LNCaP clone FGC (cell line): ENCODE measurements around the gene CELSR1.
A peak's percentile ranks its signal among the peaks of the same experiment; 100 is the strongest.

Experiments
- DNase-seq: peaks from one replicate; pipeline ENCODE4 v3.0.0-alpha.2; 2011; ENCODE audit warnings: low read depth
- H3K4me3 ChIP-seq: 2 replicates; pipeline ENCODE4 v1.5.1; 2011; ENCODE audit warnings: mild to moderate bottlenecking, low read depth, low read length, control low read depth
- CTCF ChIP-seq: IDR thresholded peaks from 2 replicates; pipeline ENCODE4 v1.5.1; 2012; ENCODE audit warnings: mild to moderate bottlenecking; ENCODE audit not compliant: control insufficient read depth, insufficient read depth; ENCODE audit errors: extremely low read depth

Gene CELSR1

DNA sequence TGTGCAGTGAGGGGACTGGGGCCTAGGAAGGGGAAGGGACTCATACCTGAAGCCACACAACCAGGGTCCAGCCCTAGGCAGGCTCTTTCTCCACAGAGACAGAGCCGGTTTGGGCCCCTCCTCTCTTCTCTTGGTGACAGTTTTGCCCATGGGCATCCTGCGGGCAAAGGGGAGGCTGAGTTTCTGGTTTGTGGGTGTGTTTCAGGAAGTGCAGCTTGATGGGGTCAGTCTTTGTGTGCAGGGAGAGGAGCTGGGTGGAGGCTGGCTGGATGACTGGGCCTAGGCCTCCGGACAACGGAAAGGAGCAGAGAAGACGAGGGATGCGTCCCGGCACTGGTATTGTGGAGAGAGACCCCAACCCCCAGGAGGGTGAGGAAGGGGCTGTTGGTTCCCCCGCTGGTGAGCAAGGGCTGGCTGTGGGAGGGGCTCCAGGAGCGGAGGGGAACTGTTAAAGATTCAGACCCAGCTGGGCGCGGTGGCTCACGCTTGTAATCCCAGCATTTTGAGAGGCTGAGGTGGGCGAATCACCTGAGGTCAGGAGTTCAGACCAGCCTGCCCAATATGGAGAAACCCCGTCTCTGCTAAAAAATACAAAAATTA, 23.4 kb upstream of the CELSR1 start:
- H3K4me3 ChIP-seq: peak overlapping the region; percentile 68
- TF ChIP-seq CTCF: no peak
- no peak for DNase-seq

GRCh38 chr22:46557736-46558480, 20.5 kb upstream of the CELSR1 start:
- TF ChIP-seq CTCF: no peak
- no peak overlapping the region for H3K4me3 ChIP-seq
- no peak for DNase-seq

DNA sequence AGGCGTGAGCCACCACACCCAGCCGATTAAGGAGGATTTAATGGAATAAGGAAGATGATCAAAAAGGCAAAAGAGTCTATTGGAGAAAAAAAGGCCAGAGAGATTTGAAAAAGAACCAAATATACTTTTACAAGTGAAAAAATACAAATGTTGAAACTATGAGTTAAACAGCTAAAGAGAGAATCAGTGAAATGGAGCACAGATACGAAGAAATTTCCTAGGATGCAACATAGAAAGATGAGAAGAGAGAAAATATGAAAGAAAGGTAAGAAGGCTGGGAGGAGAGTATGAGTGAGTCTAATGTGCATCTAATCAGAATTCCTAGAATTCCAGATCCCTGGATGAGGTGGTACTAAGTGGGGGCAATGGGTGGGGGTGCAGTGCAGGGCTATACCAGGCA, 19.4 kb upstream of the CELSR1 start:
- no peak overlapping the region for H3K4me3 ChIP-seq
- DNase-seq: no peak
- no peak for TF ChIP-seq CTCF

DNA sequence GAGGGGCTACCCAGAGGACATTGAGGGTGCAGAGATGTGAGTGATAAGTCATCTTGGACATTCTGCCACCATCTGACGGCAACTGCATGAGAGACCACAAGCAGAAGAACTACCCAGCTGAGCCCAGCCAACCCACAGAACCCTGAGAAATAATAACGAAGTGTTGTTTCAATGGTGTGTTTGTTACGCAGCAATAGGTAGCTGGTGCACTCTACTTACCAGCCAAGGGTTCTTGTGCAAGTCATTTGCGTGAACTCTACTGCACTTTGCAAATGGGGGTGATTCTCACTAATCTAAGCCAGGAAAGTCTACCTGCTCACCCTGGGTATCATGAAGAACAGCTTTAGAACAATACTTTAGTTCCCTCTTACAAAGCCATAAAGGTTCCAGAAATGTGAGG, 15.8 kb upstream of the CELSR1 start:
- H3K4me3 ChIP-seq: no peak overlapping the region
- no peak for TF ChIP-seq CTCF
- DNase-seq: no peak

DNA sequence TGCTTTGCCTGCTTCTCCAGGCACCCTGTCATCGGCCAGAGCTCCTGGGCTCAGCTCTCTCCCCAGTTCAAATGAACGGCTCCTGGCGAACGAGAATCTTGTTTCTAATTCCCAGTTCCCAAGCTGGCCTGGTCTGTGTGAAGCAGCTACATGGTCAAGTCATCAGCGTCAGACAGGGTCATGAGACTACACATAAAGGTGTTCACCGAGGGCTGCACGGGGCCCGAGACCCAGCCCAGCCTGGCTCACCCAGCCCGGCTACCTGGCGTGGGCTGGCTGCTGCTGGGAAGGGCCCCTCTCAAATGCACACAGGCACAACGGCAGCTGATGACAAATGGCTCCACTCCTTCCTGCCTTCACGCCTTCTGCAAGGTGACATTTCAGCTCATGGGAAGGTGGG, 14.6 kb upstream of the CELSR1 start:
- TF ChIP-seq CTCF: no peak
- DNase-seq: no peak
- H3K4me3 ChIP-seq: no peak overlapping the region

GRCh38 chr22:46551321-46551720, 13.9 kb upstream of the CELSR1 start:
- TF ChIP-seq CTCF: no peak
- no peak for DNase-seq

More at GRCh38 chr22:46551321-46551720, 13.9 kb upstream of the CELSR1 start:
- no peak overlapping the region for H3K4me3 ChIP-seq
